Naive thymus-derived CD4-positive, alpha-beta T cell (primary cell): Measurements from ENCODE around the gene SLC66A2. TPM values are rescaled to one million over a fixed set of nuclear protein-coding genes. Genes with fewer than 3 reads are reported as not detected.

Experiments
- ATAC-seq: fragments of 150-1000 bp; cut with Tn5 transposase; 2 replicates; pipeline ENCODE4 v1.10.0; 2021; ENCODE audit warnings: mild to moderate bottlenecking, moderate library complexity
- CTCF ChIA-PET: fragments of 350-600 bp; sonication (Branson Sonifier 250); formaldehyde crosslinking; loops from one replicate; lab custom pipeline; 2021; ENCODE audit warnings: antibody characterized with exemption; lab: Charles Lee
- POLR2A ChIA-PET: fragments of 350-600 bp; sonication (Branson Sonifier 250); formaldehyde crosslinking; loops from one replicate; lab custom pipeline; 2021; ENCODE audit warnings: antibody characterized with exemption, inconsistent platforms; lab: Charles Lee
- DNase-seq, 9 donors: peaks; one replicate each; pipeline versions ENCODE4 v3.0.0 to v3.0.0-alpha.2; 2020 to 2022; ENCODE audit warnings: mixed read lengths in 1 of 9
- H3K27ac ChIP-seq: one replicate; pipeline ENCODE4 v1.7.0; 2013; ENCODE audit warnings: mild to moderate bottlenecking, low read depth, low read length, moderate library complexity
- H3K27me3 ChIP-seq, 2 donors: one replicate each; pipeline ENCODE4 v1.7.0; 2013; ENCODE audit warnings: low read length in 2 of 2, mild to moderate bottlenecking in 2 of 2, moderate library complexity in 2 of 2; ENCODE audit not compliant: control insufficient read depth in 2 of 2, insufficient read depth in 2 of 2
- H3K36me3 ChIP-seq, 3 experiments: 1 replicate in 2 of 3; 2 replicates in 1 of 3; pipeline ENCODE4 v1.7.0; 2013; ENCODE audit warnings: low read length in 3 of 3, mild to moderate bottlenecking in 3 of 3, moderate library complexity in 1 of 3; ENCODE audit not compliant: insufficient read depth in 3 of 3, control insufficient read depth in 2 of 3
- H3K4me1 ChIP-seq, 2 donors: one replicate each; pipeline ENCODE4 v1.7.0; 2013; ENCODE audit warnings: low read length in 2 of 2, mild to moderate bottlenecking in 2 of 2, moderate library complexity in 1 of 2; ENCODE audit not compliant: control insufficient read depth in 2 of 2, insufficient read depth in 2 of 2
- H3K4me3 ChIP-seq: 2 replicates; pipeline ENCODE4 v1.7.0; 2013; ENCODE audit warnings: mild to moderate bottlenecking, low read length
- H3K9me3 ChIP-seq, 3 experiments: 1 replicate in 2 of 3; 2 replicates in 1 of 3; pipeline ENCODE4 v1.7.0; 2013; ENCODE audit warnings: low read length in 3 of 3; ENCODE audit not compliant: control insufficient read depth in 2 of 3
- H3K27ac Mint-ChIP-seq, 9 donors: one replicate each; pipeline ENCODE4 v1.8.0; 2020 to 2022; ENCODE audit warnings: mixed read lengths in 9 of 9, mild to moderate bottlenecking in 8 of 9, moderate library complexity in 5 of 9, inconsistent platforms in 2 of 9
- H3K27me3 Mint-ChIP-seq, 5 donors: one replicate each; pipeline ENCODE4 v1.8.0; 2021 to 2022; ENCODE audit warnings: mixed read lengths in 5 of 5, mild to moderate bottlenecking in 1 of 5
- H3K36me3 Mint-ChIP-seq, 5 donors: one replicate each; pipeline ENCODE4 v1.8.0; 2020 to 2022; ENCODE audit warnings: mixed read lengths in 5 of 5, mild to moderate bottlenecking in 3 of 5, inconsistent platforms in 1 of 5
- H3K4me1 Mint-ChIP-seq, 7 donors: one replicate each; pipeline ENCODE4 v1.8.0; 2020 to 2022; ENCODE audit warnings: mixed read lengths in 7 of 7, mild to moderate bottlenecking in 3 of 7, inconsistent platforms in 1 of 7
- H3K4me3 Mint-ChIP-seq, 10 donors: one replicate each; pipeline ENCODE4 v1.8.0; 2020 to 2022; ENCODE audit warnings: mild to moderate bottlenecking in 10 of 10, mixed read lengths in 10 of 10, moderate library complexity in 6 of 10, inconsistent platforms in 2 of 10
- H3K9me3 Mint-ChIP-seq, 11 donors: one replicate each; pipeline ENCODE4 v1.8.0; 2020 to 2022; ENCODE audit warnings: mixed read lengths in 11 of 11, mild to moderate bottlenecking in 4 of 11, inconsistent platforms in 1 of 11, moderate library complexity in 1 of 11
- intact Hi-C, 2 donors: fragments of 100-400 bp; cut with micrococcal nuclease; formaldehyde crosslinking; loops; one replicate each; pipeline ENCODE4 v1.15.1; 2023
- polyA plus RNA-seq, 2 donors: library from polyadenylated mRNA; unstranded; fragments of 300-500 nt; fragmentation: Illumina TruSeq; gene quantifications; one replicate each; pipeline ENCODE4 v1.2.3, GENCODE V29; 2021
- total RNA-seq, 6 experiments: library from RNA in 5 of 6; stranded (reverse) in 5 of 6; gene quantifications; 1 replicate in 5 of 6; 2 replicates in 1 of 6; pipeline ENCODE4 v1.2.3 and lab custom pipeline; 2021 to 2026

SLC66A2 gene
- total and polyA plus RNA-seq, 7 experiments from 2014 or later, result 14.9 to 106 (median 34.1) TPM

DNA sequence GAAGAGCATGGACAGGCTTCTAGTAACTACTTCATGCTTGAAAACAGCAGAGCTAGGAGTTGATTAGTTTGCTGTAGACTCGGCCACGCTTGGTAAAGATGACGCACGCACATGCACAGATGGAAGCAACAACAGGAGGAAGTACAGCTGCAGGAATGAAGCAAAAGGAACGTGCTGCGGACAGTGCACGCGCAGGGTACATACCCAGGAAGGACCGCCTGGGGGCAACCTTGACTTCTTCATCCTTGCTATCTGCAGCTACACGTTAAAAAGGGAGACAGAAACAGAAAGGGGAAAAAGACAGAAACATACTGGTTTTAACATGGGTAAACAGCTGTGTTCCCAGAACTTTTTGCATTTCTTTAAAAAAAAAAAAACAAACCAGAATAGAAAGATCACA, 17.7 kb downstream of the SLC66A2 start:
- Histone ChIP-seq H3K36me3 (peaks cover 0 to 61% (median 0%) of the 10 kb centered on the region in 3 experiments), H3K9me3 (peaks cover 3 to 72% (median 13%) of the 10 kb centered on the region in 3 experiments), H3K4me3 (no peak overlapping the region), H3K27ac (no peak overlapping the region), H3K27me3 (no peaks in the 10 kb centered on the region), H3K4me1 (no peaks in the 10 kb centered on the region)
- peaks cover 43 to 97% (median 93%) of the 10 kb centered on the region in 5 donors for H3K36me3 Mint-ChIP-seq
- ChIA-PET POLR2A (no interaction called here), CTCF (no interaction called here)
- H3K27ac Mint-ChIP-seq, result no peak overlapping the region
- no peak for ATAC-seq
- no peak for DNase-seq
- no peaks in the 10 kb centered on the region for H3K27me3 Mint-ChIP-seq
- H3K4me3 Mint-ChIP-seq, result no peak overlapping the region
- peaks cover 22 to 98% (median 58%) of the 10 kb centered on the region in 11 donors for H3K9me3 Mint-ChIP-seq
- intact Hi-C loops, result no loop called here
- peaks cover 0 to 13% (median 4%) of the 10 kb centered on the region in 7 donors for H3K4me1 Mint-ChIP-seq

DNA sequence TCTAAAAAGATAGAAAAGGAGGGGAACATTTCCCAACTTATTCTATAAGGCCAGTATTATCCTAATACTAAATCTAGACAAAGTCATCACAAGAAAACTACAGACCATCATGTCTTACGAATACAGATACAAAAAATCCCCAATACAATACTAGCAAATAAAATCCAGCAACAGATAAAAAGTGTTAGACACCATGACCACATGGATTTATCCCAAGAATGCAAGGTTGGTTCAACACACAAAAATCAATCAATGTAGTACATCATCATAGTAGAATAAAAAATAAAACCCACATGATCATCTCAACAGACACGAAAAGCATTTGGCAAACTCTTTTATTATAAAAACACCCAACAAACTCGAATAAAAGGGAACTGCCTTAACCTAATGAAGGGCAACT, 18.5 kb downstream of the SLC66A2 start:
- Mint-ChIP-seq H3K9me3 (peaks cover 23 to 99% (median 58%) of the 10 kb centered on the region in 11 donors), H3K27ac (no peak overlapping the region)

DNA sequence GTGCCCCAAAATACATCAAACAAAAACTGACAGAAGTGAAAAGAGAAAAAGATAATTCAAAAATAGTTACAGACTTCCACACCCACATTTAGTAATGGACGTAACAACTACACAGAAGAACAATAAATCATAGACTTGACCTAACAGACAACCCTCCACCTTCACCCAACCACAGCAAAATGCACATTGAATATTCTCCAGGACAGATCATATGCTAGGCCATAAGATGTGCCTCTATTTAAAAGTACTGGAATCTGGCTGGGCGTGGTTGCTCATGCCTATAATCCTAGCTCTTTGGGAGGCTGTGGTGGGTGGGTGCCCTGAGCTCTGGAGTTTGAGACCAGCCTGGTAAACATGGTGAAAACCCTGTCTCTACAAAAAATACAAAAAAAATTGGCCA, 20.0 kb downstream of the SLC66A2 start:
- Histone ChIP-seq H3K27me3 (no peaks in the 10 kb centered on the region), H3K4me3 (no peak overlapping the region), H3K36me3 (peaks cover 0 to 55% (median 0%) of the 10 kb centered on the region in 3 experiments), H3K9me3 (peaks cover 3 to 61% (median 13%) of the 10 kb centered on the region in 3 experiments), H3K27ac (no peak overlapping the region), H3K4me1 (no peaks in the 10 kb centered on the region)
- Mint-ChIP-seq H3K27ac (no peak overlapping the region), H3K4me3 (no peak overlapping the region), H3K27me3 (no peaks in the 10 kb centered on the region), H3K9me3 (peaks cover 23 to 84% (median 54%) of the 10 kb centered on the region in 11 donors), H3K4me1 (peaks cover 0 to 25% (median 6%) of the 10 kb centered on the region in 7 donors), H3K36me3 (peaks cover 41 to 94% (median 83%) of the 10 kb centered on the region in 5 donors)
- ChIA-PET POLR2A (no interaction called here), CTCF (no interaction called here)
- ATAC-seq, result no peak
- no peak for DNase-seq
- intact Hi-C loops, result no loop called here

More for the DNA sequence above, 18.5 kb downstream of the SLC66A2 start:
- H3K4me1 Mint-ChIP-seq, result peaks cover 0 to 19% (median 4%) of the 10 kb centered on the region in 7 donors
- peaks cover 48 to 97% (median 93%) of the 10 kb centered on the region in 5 donors for H3K36me3 Mint-ChIP-seq
- intact Hi-C loops, result no loop called here
- DNase-seq, result no peak
- Histone ChIP-seq H3K9me3 (peaks cover 3 to 72% (median 13%) of the 10 kb centered on the region in 3 experiments), H3K4me3 (no peak overlapping the region), H3K36me3 (peaks cover 0 to 63% (median 0%) of the 10 kb centered on the region in 3 experiments), H3K27me3 (no peaks in the 10 kb centered on the region), H3K27ac (no peak overlapping the region), H3K4me1 (no peaks in the 10 kb centered on the region)
- POLR2A ChIA-PET, result no interaction called here
- ATAC-seq, result no peak
- H3K27me3 Mint-ChIP-seq, result no peaks in the 10 kb centered on the region
- CTCF ChIA-PET, result no interaction called here
- H3K4me3 Mint-ChIP-seq, result no peak overlapping the region

DNA sequence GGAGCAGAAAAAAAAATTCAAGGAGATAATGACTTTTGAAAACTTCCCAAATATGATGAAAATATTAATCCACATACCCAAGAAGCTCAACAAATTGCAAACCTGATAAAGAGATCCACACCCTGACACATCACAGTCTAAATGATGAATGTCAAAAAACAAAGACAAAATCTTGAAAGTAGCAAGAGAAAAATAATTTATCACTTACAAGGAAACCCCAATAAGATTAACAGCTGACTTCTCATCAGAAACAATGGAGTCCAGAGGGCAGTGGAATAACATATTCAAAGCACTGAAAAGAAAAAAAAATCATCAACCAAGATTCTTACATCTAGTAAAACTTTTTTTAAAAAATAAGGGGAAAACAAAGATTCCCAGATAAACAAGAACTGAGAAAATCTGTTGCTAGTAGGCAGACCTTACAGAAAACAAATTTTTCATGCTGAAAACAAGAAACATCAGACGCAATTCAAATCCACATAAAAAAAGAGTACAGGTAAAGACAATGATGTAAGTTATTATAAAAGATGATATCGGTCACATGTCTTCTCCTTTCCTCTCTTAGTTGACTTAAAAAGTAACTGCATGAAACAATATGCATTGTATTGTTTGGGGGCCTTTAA, 21.3 kb downstream of the SLC66A2 start:
- H3K27me3 Mint-ChIP-seq, result no peaks in the 10 kb centered on the region
- Histone ChIP-seq H3K27me3 (no peaks in the 10 kb centered on the region), H3K27ac (no peak overlapping the region), H3K4me1 (no peaks in the 10 kb centered on the region), H3K36me3 (peaks cover 0 to 49% (median 0%) of the 10 kb centered on the region in 3 experiments), H3K9me3 (peaks cover 3 to 47% (median 13%) of the 10 kb centered on the region in 3 experiments), H3K4me3 (no peak overlapping the region)
- intact Hi-C loops, result no loop called here
- no peak for DNase-seq
- POLR2A ChIA-PET, result interaction anchor here (0.6 kb wide), 1 partner anchor 10 kb away, joined by 4 read pairs; no protein-coding TSS in a partner anchor
- H3K4me3 Mint-ChIP-seq, result peak overlapping the region in 1 of 10 donors; percentile 1
- ATAC-seq, result no peak
- peaks cover 31 to 94% (median 75%) of the 10 kb centered on the region in 5 donors for H3K36me3 Mint-ChIP-seq
- CTCF ChIA-PET, result interaction anchor here (1.2 kb wide), 1 partner anchor 13 kb away, joined by 3 read pairs; no protein-coding TSS in a partner anchor
- peaks cover 0 to 17% (median 4%) of the 10 kb centered on the region in 7 donors for H3K4me1 Mint-ChIP-seq
- peaks cover 15 to 71% (median 47%) of the 10 kb centered on the region in 11 donors for H3K9me3 Mint-ChIP-seq
- peak overlapping the region in 2 of 9 donors; percentile 27 to 80 for H3K27ac Mint-ChIP-seq

DNA sequence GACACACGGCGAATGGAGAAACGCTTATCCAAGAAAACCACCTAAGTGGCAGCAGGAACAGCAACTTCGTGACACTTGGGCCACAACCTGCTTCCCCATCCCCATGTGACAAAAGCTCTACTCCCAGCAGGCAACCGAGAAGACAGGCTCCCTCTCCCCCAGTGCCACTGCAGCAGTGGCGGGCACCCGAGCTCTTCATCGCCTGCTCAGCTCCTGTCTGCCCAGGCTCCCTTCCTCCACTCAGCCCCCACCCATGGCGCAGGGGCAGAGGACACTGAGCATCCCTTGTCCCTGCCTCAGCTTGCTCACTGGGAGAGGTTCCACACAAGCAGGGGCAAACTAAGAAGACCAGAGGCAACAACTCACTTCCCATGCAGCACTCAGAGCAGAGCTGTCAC, 22.9 kb downstream of the SLC66A2 start:
- H3K36me3 ChIP-seq, result peaks cover 0 to 47% (median 0%) of the 10 kb centered on the region in 3 experiments
- CTCF ChIA-PET, result no interaction called here
- H3K36me3 Mint-ChIP-seq, result peaks cover 30 to 93% (median 64%) of the 10 kb centered on the region in 5 donors
- H3K9me3 ChIP-seq, result peaks cover 3 to 36% (median 13%) of the 10 kb centered on the region in 3 experiments
- no peak overlapping the region for H3K4me3 ChIP-seq
- peaks cover 0 to 17% (median 4%) of the 10 kb centered on the region in 7 donors for H3K4me1 Mint-ChIP-seq
- ATAC-seq (no peak), DNase-seq (peak in 1 of 9 donors; percentile 1)
- H3K27ac Mint-ChIP-seq, result peak overlapping the region in 1 of 9 donors; percentile 54
- H3K4me1 ChIP-seq, result no peaks in the 10 kb centered on the region
- no peak overlapping the region for H3K4me3 Mint-ChIP-seq
- intact Hi-C loops, result no loop called here
- H3K9me3 Mint-ChIP-seq, result peaks cover 13 to 55% (median 37%) of the 10 kb centered on the region in 11 donors
- no peak overlapping the region for H3K27ac ChIP-seq
- no peaks in the 10 kb centered on the region for H3K27me3 Mint-ChIP-seq
- POLR2A ChIA-PET, result interaction anchor here (0.9 kb wide), 1 partner anchor 22 kb away, joined by 3 read pairs; the partner anchor contains the start of gene SLC66A2
- H3K27me3 ChIP-seq, result no peaks in the 10 kb centered on the region

DNA sequence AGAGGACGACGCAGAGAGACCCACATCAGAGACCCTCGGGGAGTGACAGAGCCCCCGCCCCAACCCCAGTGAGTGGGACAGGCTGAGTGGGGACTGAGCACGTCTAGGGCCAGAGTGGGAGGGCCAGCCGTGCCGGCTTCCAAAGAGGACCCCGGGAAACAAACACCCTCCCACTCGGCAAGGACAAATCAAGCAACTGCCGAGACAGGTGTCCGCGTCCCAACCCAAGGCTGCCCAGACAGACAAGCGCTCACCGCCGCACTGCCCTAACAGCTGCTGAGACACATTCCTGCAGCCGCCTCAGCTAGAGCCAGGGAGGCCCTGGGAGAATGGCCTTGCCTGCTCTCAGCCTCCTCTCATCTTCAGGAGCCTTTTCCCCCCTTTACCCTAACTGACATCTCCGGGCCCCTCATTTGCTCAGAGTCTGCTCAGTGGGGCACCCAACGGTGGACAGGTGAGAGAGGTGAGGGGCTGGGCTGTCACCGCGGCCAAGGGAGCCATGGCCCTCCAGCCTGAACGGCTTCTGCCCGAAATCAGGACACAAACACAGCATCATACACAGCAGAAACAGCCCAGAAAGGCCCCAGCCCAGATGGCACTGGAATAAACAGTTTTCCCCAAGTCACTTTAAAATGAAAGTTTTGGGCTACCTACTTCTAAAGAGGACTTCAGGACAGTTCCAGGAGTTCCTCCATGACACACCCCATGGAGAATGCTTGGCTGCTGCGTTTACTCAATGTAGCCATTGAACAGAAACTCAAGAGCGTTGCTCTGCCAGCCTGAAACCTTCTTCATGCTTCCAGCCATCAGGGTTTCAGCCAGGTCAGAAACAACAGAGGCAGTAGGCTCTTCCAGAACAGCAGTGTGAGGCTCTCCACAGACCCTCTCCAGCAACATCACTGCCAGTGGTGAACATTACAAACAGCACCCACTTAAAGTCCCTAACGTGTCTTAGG, 23.6 kb downstream of the SLC66A2 start:
- no peaks in the 10 kb centered on the region for H3K27me3 Mint-ChIP-seq
- peaks cover 30 to 90% (median 60%) of the 10 kb centered on the region in 5 donors for H3K36me3 Mint-ChIP-seq
- Histone ChIP-seq H3K4me3 (no peak overlapping the region), H3K9me3 (peaks cover 3 to 30% (median 13%) of the 10 kb centered on the region in 3 experiments), H3K27ac (no peak overlapping the region), H3K4me1 (no peaks in the 10 kb centered on the region), H3K36me3 (peaks cover 0 to 45% (median 0%) of the 10 kb centered on the region in 3 experiments), H3K27me3 (no peaks in the 10 kb centered on the region)
- H3K27ac Mint-ChIP-seq, result peak overlapping the region in 1 of 9 donors; percentile 19
- peaks cover 0 to 17% (median 6%) of the 10 kb centered on the region in 7 donors for H3K4me1 Mint-ChIP-seq
- DNase-seq (peak in 1 of 9 donors; percentile 9), ATAC-seq (no peak)
- no peak overlapping the region for H3K4me3 Mint-ChIP-seq
- intact Hi-C loops, result no loop called here
- ChIA-PET POLR2A (no interaction called here), CTCF (no interaction called here)
- peaks cover 7 to 48% (median 31%) of the 10 kb centered on the region in 11 donors for H3K9me3 Mint-ChIP-seq
